HepG2 (cell line): Measurements from ENCODE around the gene DNMT3A. TPM values are rescaled to one million over a fixed set of nuclear protein-coding genes. Genes with fewer than 3 reads are reported as not detected.

ENCODE experiments used
- ATF4 ChIP-seq, 2 experiments: fragments of 450-650 bp in 1 of 2; sonication (generic) in 1 of 2; formaldehyde crosslinking; IDR thresholded peaks; 2 replicates each; pipeline versions ENCODE4 v1.5.0 to v1.8.0; 2020 to 2022; ENCODE audit warnings: mild to moderate bottlenecking in 1 of 2, missing genetic modification reagents in 1 of 2
- ATF7-NPFF ChIP-seq: sonication (generic); formaldehyde crosslinking; IDR thresholded peaks from 2 replicates; pipeline ENCODE4 v1.8.1; 2023; ENCODE audit warnings: mild to moderate bottlenecking, low read depth, missing genetic modification reagents, moderate library complexity
- DDIT3 ChIP-seq: sonication (generic); formaldehyde crosslinking; IDR thresholded peaks from 2 replicates; pipeline ENCODE4 v1.4.0; 2020; ENCODE audit warnings: mild to moderate bottlenecking, missing genetic modification reagents
- ETV6 ChIP-seq: sonication (generic); formaldehyde crosslinking; conservative IDR thresholded peaks from 2 replicates; pipeline ENCODE4 v1.4.0; 2020; ENCODE audit warnings: missing genetic modification reagents
- HMGXB4 ChIP-seq, 2 experiments: sonication (generic) in 1 of 2; formaldehyde crosslinking in 1 of 2; IDR thresholded peaks; 2 replicates each; pipeline versions ENCODE4 v1.4.0 to v1.6.1; 2018 to 2020; ENCODE audit warnings: missing genetic modification reagents in 2 of 2, borderline replicate concordance in 1 of 2, low read depth in 1 of 2, mild to moderate bottlenecking in 1 of 2, missing biosample characterization in 1 of 2
- KDM4B ChIP-seq: sonication (generic); formaldehyde crosslinking; IDR thresholded peaks from 2 replicates; pipeline ENCODE4 v1.4.0; 2020; ENCODE audit warnings: missing genetic modification reagents
- MAX ChIP-seq: IDR thresholded peaks from 2 replicates; pipeline ENCODE4 v1.6.1; 2012; ENCODE audit warnings: inconsistent platforms
- NR3C1 ChIP-seq: sonication (generic); formaldehyde crosslinking; IDR thresholded peaks from 2 replicates; pipeline ENCODE4 v1.4.0; 2020; ENCODE audit warnings: missing genetic modification reagents
- PAX8 ChIP-seq: sonication (generic); formaldehyde crosslinking; IDR thresholded peaks from 2 replicates; pipeline ENCODE4 v1.8.0; 2022; ENCODE audit warnings: mild to moderate bottlenecking, missing genetic modification reagents, borderline replicate concordance
- PHF8 ChIP-seq: sonication (generic); formaldehyde crosslinking; IDR thresholded peaks from 2 replicates; pipeline ENCODE4 v1.5.0; 2020; ENCODE audit warnings: missing genetic modification reagents
- PTBP1 ChIP-seq: fragments of 200-400 bp; formaldehyde crosslinking; IDR thresholded peaks from 2 replicates; pipeline ENCODE4 v1.6.1; 2018; ENCODE audit warnings: low read length, low read depth; ENCODE audit not compliant: poor library complexity, severe bottlenecking
- RXRA ChIP-seq: sonication (generic); formaldehyde crosslinking; IDR thresholded peaks from 2 replicates; pipeline ENCODE4 v1.5.1; 2020; ENCODE audit warnings: missing genetic modification reagents
- SP4 ChIP-seq: sonication (generic); formaldehyde crosslinking; IDR thresholded peaks from 2 replicates; pipeline ENCODE4 v1.8.1; 2023; ENCODE audit warnings: mild to moderate bottlenecking, missing genetic modification reagents
- TAF1 ChIP-seq: sonication (generic); formaldehyde crosslinking; IDR thresholded peaks from 2 replicates; pipeline ENCODE4 v1.4.0; 2020; ENCODE audit warnings: missing genetic modification reagents
- TBX3 ChIP-seq: fragments of 450-650 bp; IDR thresholded peaks from 2 replicates; pipeline ENCODE4 v1.6.1; 2017; ENCODE audit warnings: antibody characterized with exemption, mild to moderate bottlenecking, inconsistent platforms, borderline replicate concordance
- XRCC5 ChIP-seq: fragments of 200-400 bp; formaldehyde crosslinking; optimal IDR thresholded peaks from 2 replicates; pipeline ENCODE3; 2017; ENCODE audit warnings: mild to moderate bottlenecking, low read length
- ZBTB33 ChIP-seq: sonication (generic); formaldehyde crosslinking; IDR thresholded peaks from 2 replicates; pipeline ENCODE4 v1.4.0; 2020; ENCODE audit warnings: missing genetic modification reagents
- ZNF274 ChIP-seq: sonication (generic); formaldehyde crosslinking; IDR thresholded peaks from 2 replicates; pipeline ENCODE4 v1.5.1; 2020; ENCODE audit warnings: mild to moderate bottlenecking, missing genetic modification reagents
- ZNF3 ChIP-seq: IDR thresholded peaks from 2 replicates; pipeline ENCODE4 v1.7.0; 2017; ENCODE audit warnings: inconsistent platforms
- ZNF331 ChIP-seq: sonication (generic); formaldehyde crosslinking; IDR thresholded peaks from 2 replicates; pipeline ENCODE4 v1.4.0; 2020; ENCODE audit warnings: missing genetic modification reagents
- ZNF501 ChIP-seq: sonication (generic); formaldehyde crosslinking; IDR thresholded peaks from 2 replicates; pipeline ENCODE4 v1.5.1; 2020; ENCODE audit warnings: mild to moderate bottlenecking, moderate library complexity, missing genetic modification reagents
- ZNF607 ChIP-seq: sonication (generic); formaldehyde crosslinking; IDR thresholded peaks from 2 replicates; pipeline ENCODE4 v1.5.1; 2020; ENCODE audit warnings: missing genetic modification reagents, mild to moderate bottlenecking, borderline replicate concordance
- ZNF749 ChIP-seq: sonication (generic); formaldehyde crosslinking; IDR thresholded peaks from 2 replicates; pipeline ENCODE4 v1.8.0; 2022; ENCODE audit warnings: mild to moderate bottlenecking, missing genetic modification reagents, moderate library complexity, borderline replicate concordance
- ZNF839 ChIP-seq: sonication (generic); formaldehyde crosslinking; IDR thresholded peaks from 2 replicates; pipeline ENCODE4 v1.4.0; 2020; ENCODE audit warnings: missing genetic modification reagents, mild to moderate bottlenecking, borderline replicate concordance
- polyA plus RNA-seq, 8 experiments: library from polyadenylated mRNA; depleted of rRNA in 3 of 8; stranded (reverse) in 7 of 8; unstranded in 1 of 8; fragments of >200 nt; fragmentation: Illumina TruSeq in 4 of 8; extraction: Trizol in 4 of 8; gene quantifications; 2 replicates each; pipeline versions ENCODE4 v1.2.1 to v1.2.3, GENCODE V29; 2011 to 2016; ENCODE audit warnings: low read depth in 4 of 8, missing spikeins in 1 of 8, mixed read lengths in 1 of 8; ENCODE audit not compliant: insufficient read depth in 1 of 8
- total RNA-seq, 5 experiments: library from RNA; depleted of rRNA; stranded (reverse); fragments of >200 nt; fragmentation: Illumina TruSeq; extraction: Trizol; gene quantifications; 2 replicates each; pipeline ENCODE4 v1.2.3, GENCODE V29; 2016; ENCODE audit warnings: low read depth in 1 of 5

The DNMT3A gene
- total and polyA plus RNA-seq, 2 of the 13 experiments (the other 11 are each of a cell fraction or from before 2014, with no cell fraction given): 14.7 to 29.1 TPM

GRCh38 chr2:25362049-25362433 lies 20.3 kb upstream of the DNMT3A start (continued):
- TF ChIP-seq SP4 (CRISPR knock-in tag): peak; percentile 96
- TF ChIP-seq PTBP1: no peak
- no peak for TF ChIP-seq ZNF749 (CRISPR knock-in tag)
- TF ChIP-seq ZNF607 (CRISPR knock-in tag): peak; percentile 22; the same call in 1 of the 2 replicates
- no peak for TF ChIP-seq ATF4 (CRISPR knock-in tag; IDR thresholded peaks at IDR 0.05)
- no peak for TF ChIP-seq ZNF839 (CRISPR knock-in tag)
- no peak for TF ChIP-seq ZNF3
- TF ChIP-seq TAF1 (CRISPR knock-in tag): peak; percentile 65
- peak; percentile 79 for TF ChIP-seq ZNF331
- TF ChIP-seq ATF7-NPFF (CRISPR knock-in tag): no peak
- peak; percentile 100 for TF ChIP-seq XRCC5
- TF ChIP-seq PHF8: peak; percentile 55; the same call in 1 of the 2 replicates
- peak; percentile 10; the same call in 1 of the 2 replicates for TF ChIP-seq RXRA (CRISPR knock-in tag)
- TF ChIP-seq MAX: peak; percentile 75; the same call in 1 of the 2 replicates
- peak; percentile 71; the same call in 1 of the 2 replicates for TF ChIP-seq ZNF501 (CRISPR knock-in tag)
- TF ChIP-seq PAX8 (CRISPR knock-in tag): no peak
- TF ChIP-seq KDM4B (CRISPR knock-in tag): peak; percentile 76; the same call in 1 of the 2 replicates
- 0 out of 2 replicates have a peak, but pooled peaks have one; percentile 40 for TF ChIP-seq ETV6 (CRISPR knock-in tag)
- no peak for TF ChIP-seq NR3C1 (CRISPR knock-in tag)
- TF ChIP-seq TBX3: no peak
- peak; percentile 50; the same call in 1 of the 2 replicates for TF ChIP-seq ZBTB33 (CRISPR knock-in tag)
- TF ChIP-seq ZNF274 (CRISPR knock-in tag): 0 out of 2 replicates have a peak, but pooled peaks have one; percentile 6
- TF ChIP-seq HMGXB4 (CRISPR knock-in tag; IDR thresholded peaks at IDR 0.05; ENCODE audit: borderline replicate concordance in 1 of 2, low read depth in 1 of 2): peak; percentile 90 to 91
- TF ChIP-seq DDIT3: no peak
- TF ChIP-seq, all 625 proteins: peak for 225
